Neural progenitor cell (in vitro differentiated cells): Measurements from ENCODE around the gene CPNE4. TPM values are rescaled to one million over a fixed set of nuclear protein-coding genes. Genes with fewer than 3 reads are reported as not detected.
A peak's percentile ranks its signal among the peaks of the same experiment; 100 is the strongest.

Source experiments
- DNase-seq: peaks from one replicate; pipeline ENCODE4 v3.0.0-alpha.2; 2016; ENCODE audit warnings: low spot score
- H2AFZ ChIP-seq: fragments of 200-600 bp; sonication (generic); replicated peaks from 2 replicates; pipeline ENCODE4 v1.6.1; 2016; ENCODE audit warnings: antibody characterized with exemption
- H3F3A ChIP-seq: fragments of 200-600 bp; sonication (generic); 2 replicates; pipeline ENCODE4 v1.6.1; 2016; ENCODE audit warnings: antibody characterized with exemption, low read depth
- H3K27ac ChIP-seq: fragments of 200-600 bp; sonication (generic); 2 replicates; pipeline ENCODE4 v1.5.1; 2016; ENCODE audit warnings: mild to moderate bottlenecking
- H3K27me3 ChIP-seq: fragments of 200-600 bp; sonication (generic); 2 replicates; pipeline ENCODE4 v1.6.1; 2016; ENCODE audit warnings: mild to moderate bottlenecking, moderate library complexity
- H3K36me3 ChIP-seq: fragments of 200-600 bp; sonication (generic); 2 replicates; pipeline ENCODE4 v1.5.1; 2016
- H3K4me1 ChIP-seq: fragments of 200-600 bp; sonication (generic); 2 replicates; pipeline ENCODE4 v1.6.1; 2016; ENCODE audit warnings: mixed run types
- H3K4me2 ChIP-seq: fragments of 200-600 bp; sonication (generic); 2 replicates; pipeline ENCODE4 v1.6.1; 2016
- H3K4me3 ChIP-seq: fragments of 200-600 bp; sonication (generic); 2 replicates; pipeline ENCODE4 v1.5.1; 2016
- H3K79me2 ChIP-seq: fragments of 200-600 bp; sonication (generic); 2 replicates; pipeline ENCODE4 v1.6.1; 2016; ENCODE audit warnings: low read depth
- H3K9ac ChIP-seq: fragments of 200-600 bp; sonication (generic); 2 replicates; pipeline ENCODE4 v1.6.1; 2016
- H3K9me3 ChIP-seq: fragments of 200-600 bp; sonication (generic); 2 replicates; pipeline ENCODE4 v1.5.1; 2016; ENCODE audit warnings: low read depth
- H4K20me1 ChIP-seq: fragments of 200-600 bp; sonication (generic); 2 replicates; pipeline ENCODE4 v1.6.1; 2016; ENCODE audit warnings: low read depth
- H3K27ac Mint-ChIP-seq: 3 replicates; pipeline ENCODE4 v1.8.0; 2021; ENCODE audit warnings: mixed read lengths
- H3K27me3 Mint-ChIP-seq: 2 replicates; pipeline ENCODE4 v1.8.0; 2022; ENCODE audit warnings: low read depth, mild to moderate bottlenecking, inconsistent platforms, moderate library complexity, mixed read lengths; ENCODE audit not compliant: insufficient read depth
- H3K36me3 Mint-ChIP-seq: 3 replicates; pipeline ENCODE4 v1.8.0; 2021; ENCODE audit warnings: mixed read lengths
- H3K4me1 Mint-ChIP-seq: 3 replicates; pipeline ENCODE4 v1.8.0; 2021; ENCODE audit warnings: mixed read lengths
- H3K4me3 Mint-ChIP-seq: 3 replicates; pipeline ENCODE4 v1.8.0; 2021; ENCODE audit warnings: mild to moderate bottlenecking, moderate library complexity, mixed read lengths
- H3K9me3 Mint-ChIP-seq: 3 replicates; pipeline ENCODE4 v1.8.0; 2020; ENCODE audit warnings: mixed read lengths
- CTCF ChIP-seq: fragments of 200-600 bp; sonication (generic); IDR thresholded peaks from 2 replicates; pipeline ENCODE4 v1.5.1; 2017; ENCODE audit warnings: antibody characterized with exemption, mild to moderate bottlenecking
- EZH2 ChIP-seq: fragments of 200-600 bp; sonication (generic); IDR thresholded peaks from 2 replicates; pipeline ENCODE4 v1.6.1; 2017; ENCODE audit warnings: antibody characterized with exemption, mild to moderate bottlenecking, moderate library complexity
- EZH2phosphoT487 ChIP-seq: fragments of 200-600 bp; sonication (generic); IDR thresholded peaks from 2 replicates; pipeline ENCODE4 v1.6.1; 2017; ENCODE audit warnings: antibody characterized with exemption
- total RNA-seq: library from RNA; depleted of rRNA; stranded (reverse); fragments of >200 nt; gene quantifications from 2 replicates; pipeline ENCODE4 v1.2.3, GENCODE V29; 2015; ENCODE audit warnings: low replicate concordance

Gene CPNE4
- total RNA-seq, 1 donor from 2014 or later: not detected

DNA sequence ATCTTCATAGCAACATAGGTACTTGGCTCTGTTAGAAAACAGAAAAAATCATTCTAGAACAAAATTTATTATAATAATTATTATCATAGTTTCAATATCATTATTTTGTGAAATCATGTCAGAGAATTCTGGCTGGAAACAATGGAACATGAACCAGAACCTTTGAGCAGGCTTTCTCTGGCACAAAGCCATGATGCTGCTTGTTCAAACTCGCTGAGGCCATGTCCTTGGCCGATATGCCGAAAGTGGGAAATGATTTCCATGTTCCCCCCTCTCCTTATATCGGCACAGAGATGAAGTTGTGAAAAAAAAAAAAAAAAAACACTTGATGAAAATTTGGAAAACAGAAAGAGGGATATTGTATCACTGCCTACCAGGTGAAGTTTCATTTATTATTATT is 483.1 kb downstream of the CPNE4 start:
- TF ChIP-seq CTCF: no peak
- H3F3A ChIP-seq: no peaks in the 10 kb centered on the region
- H3K4me1 Mint-ChIP-seq: peaks cover 14% of the 10 kb centered on the region
- H3K27ac Mint-ChIP-seq: no peak overlapping the region
- no peaks in the 10 kb centered on the region for H4K20me1 ChIP-seq
- peaks cover 2% of the 10 kb centered on the region for H3K27me3 Mint-ChIP-seq
- DNase-seq: no peak
- H3K79me2 ChIP-seq: no peaks in the 10 kb centered on the region
- H3K9me3 Mint-ChIP-seq: no peaks in the 10 kb centered on the region
- no peak overlapping the region for H3K4me2 ChIP-seq
- no peak overlapping the region for H2AFZ ChIP-seq
- no peaks in the 10 kb centered on the region for H3K36me3 Mint-ChIP-seq
- H3K4me1 ChIP-seq: peaks cover 18% of the 10 kb centered on the region
- H3K4me3 ChIP-seq: no peak overlapping the region
- H3K9ac ChIP-seq: no peak overlapping the region
- no peaks in the 10 kb centered on the region for H3K9me3 ChIP-seq
- no peaks in the 10 kb centered on the region for H3K36me3 ChIP-seq
- H3K27me3 ChIP-seq: no peaks in the 10 kb centered on the region
- no peak overlapping the region for H3K27ac ChIP-seq
- H3K4me3 Mint-ChIP-seq: no peak overlapping the region

DNA sequence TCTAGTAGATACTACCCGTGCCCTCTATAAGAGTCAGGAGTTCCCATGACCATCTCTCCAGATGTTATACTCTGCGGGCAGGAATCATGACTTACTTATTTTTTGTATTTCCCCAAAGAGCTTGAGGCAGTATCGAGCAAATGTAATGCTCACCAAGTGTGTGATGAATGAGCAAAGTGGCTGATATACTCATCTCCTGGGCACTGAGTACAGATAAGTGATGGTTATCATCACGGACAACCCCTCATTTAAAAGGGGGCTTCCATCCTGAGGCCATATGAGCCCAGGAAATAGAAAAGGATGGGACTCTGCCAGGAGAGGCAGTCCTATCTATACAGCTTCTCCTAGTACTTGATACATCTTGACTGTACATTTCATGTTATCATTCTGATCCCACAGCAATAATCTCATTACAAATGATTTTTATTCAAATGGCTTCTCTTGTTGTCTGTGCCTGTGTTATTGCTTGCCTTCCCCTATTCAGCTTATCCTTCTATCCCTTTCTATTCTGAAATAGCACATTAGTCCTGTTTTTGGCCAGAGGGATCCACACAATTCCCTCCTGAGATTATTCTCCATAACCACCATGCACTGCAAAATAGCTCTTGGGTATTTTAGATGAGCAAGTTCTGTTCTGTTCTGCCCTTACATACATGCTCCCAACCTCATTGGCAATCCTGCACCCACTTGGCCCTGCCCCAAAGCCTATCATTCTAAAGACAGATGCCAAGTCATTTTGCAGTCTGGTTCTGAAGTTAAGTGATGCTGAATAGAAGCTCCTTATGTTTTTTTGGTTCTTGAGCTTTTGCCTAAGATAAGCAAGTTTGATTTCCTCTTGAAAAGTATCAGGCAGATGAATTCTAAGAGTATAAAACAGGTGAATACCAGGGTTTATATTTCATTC is 484.0 kb downstream of the CPNE4 start:
- H3K79me2 ChIP-seq: no peaks in the 10 kb centered on the region
- TF ChIP-seq CTCF: no peak
- TF ChIP-seq EZH2phosphoT487: no peak
- TF ChIP-seq EZH2: no peak
- Mint-ChIP-seq H3K4me3 (no peak overlapping the region), H3K4me1 (peaks cover 14% of the 10 kb centered on the region), H3K36me3 (no peaks in the 10 kb centered on the region), H3K27ac (no peak overlapping the region), H3K27me3 (peaks cover 2% of the 10 kb centered on the region), H3K9me3 (no peaks in the 10 kb centered on the region)
- H3K4me2 ChIP-seq: no peak overlapping the region
- no peaks in the 10 kb centered on the region for H3K36me3 ChIP-seq
- no peaks in the 10 kb centered on the region for H3K27me3 ChIP-seq
- H3K27ac ChIP-seq: no peak overlapping the region
- H2AFZ ChIP-seq: no peak overlapping the region
- no peak for DNase-seq
- peaks cover 18% of the 10 kb centered on the region for H3K4me1 ChIP-seq
- H3K4me3 ChIP-seq: no peak overlapping the region
- no peaks in the 10 kb centered on the region for H3K9me3 ChIP-seq
- H3F3A ChIP-seq: no peaks in the 10 kb centered on the region
- H3K9ac ChIP-seq: no peak overlapping the region
- H4K20me1 ChIP-seq: no peaks in the 10 kb centered on the region

- no peak for TF ChIP-seq EZH2phosphoT487
- TF ChIP-seq CTCF: peak; percentile 58
- TF ChIP-seq EZH2: no peak
- H3K4me1 Mint-ChIP-seq: peaks cover 14% of the 10 kb centered on the region
- Histone ChIP-seq H3K9me3 (no peaks in the 10 kb centered on the region), H4K20me1 (no peaks in the 10 kb centered on the region), H3K4me1 (peaks cover 18% of the 10 kb centered on the region), H2AFZ (no peak overlapping the region), H3K4me2 (no peak overlapping the region), H3K9ac (no peak overlapping the region), H3F3A (no peaks in the 10 kb centered on the region), H3K27me3 (no peaks in the 10 kb centered on the region), H3K4me3 (no peak overlapping the region), H3K27ac (no peak overlapping the region), H3K36me3 (no peaks in the 10 kb centered on the region), H3K79me2 (no peaks in the 10 kb centered on the region)
- DNase-seq: no peak
- no peak overlapping the region for H3K4me3 Mint-ChIP-seq
- no peaks in the 10 kb centered on the region for H3K36me3 Mint-ChIP-seq
- H3K27ac Mint-ChIP-seq: no peak overlapping the region
- no peaks in the 10 kb centered on the region for H3K9me3 Mint-ChIP-seq
- peaks cover 4% of the 10 kb centered on the region for H3K27me3 Mint-ChIP-seq
Measured at GRCh38 chr3:131549340-131549739, 485.5 kb downstream of the CPNE4 start.
